ENCODE data around the gene CDC7.
"Not testable (repeated sequence)": the region's sequence is repeated elsewhere in the genome, so short reads cannot be mapped to it uniquely, and the experiment has no call there.

Gene CDC7

GRCh38 chr1:91500756-91501522 lies at the start of gene CDC7:
Gene CDC7, plus strand, starts transcription at chr1:91500851. Its CDS starts 866 bp downstream, at chr1:91501717.
- peak; percentile 83 for DNase-seq (ENCODE audit: low spot score)

GRCh38 chr1:91454136-91454535 lies 46.5 kb upstream of the CDC7 start:
- DNase-seq (ENCODE audit: low spot score), result no peak

- DNase-seq (ENCODE audit: low spot score), result no peak
Measured at GRCh38 chr1:91455334-91455733, 45.3 kb upstream of the CDC7 start.

- no peak for DNase-seq (ENCODE audit: low spot score)
Measured at GRCh38 chr1:91455896-91456295, 44.8 kb upstream of the CDC7 start.

- DNase-seq (ENCODE audit: low spot score), result not testable (repeated sequence)
Measured at GRCh38 chr1:91465350-91465749, 35.3 kb upstream of the CDC7 start.

GRCh38 chr1:91476533-91477217 lies 24.0 kb upstream of the CDC7 start:
- no peak for DNase-seq (ENCODE audit: low spot score)

- no peak for DNase-seq (ENCODE audit: low spot score)
Measured at GRCh38 chr1:91487469-91487868, 13.2 kb upstream of the CDC7 start.

- no peak for DNase-seq (ENCODE audit: low spot score)
Measured at GRCh38 chr1:91490501-91490900, 10.2 kb upstream of the CDC7 start.

- DNase-seq (ENCODE audit: low spot score), result no peak
Measured at GRCh38 chr1:91498035-91498434, 2.6 kb upstream of the CDC7 start.

GRCh38 chr1:91498498-91499245 lies 2.0 kb upstream of the CDC7 start:
- no peak for DNase-seq (ENCODE audit: low spot score)

- DNase-seq (ENCODE audit: low spot score), result no peak
Measured at GRCh38 chr1:91499346-91499745, 1.3 kb upstream of the CDC7 start.

GRCh38 chr1:91499904-91500755 lies 521 bp upstream of the CDC7 start:
- DNase-seq (ENCODE audit: low spot score), result no peak

GRCh38 chr1:91501523-91501851 lies 836 bp downstream of the CDC7 start:
- DNase-seq (ENCODE audit: low spot score), result peak; percentile 46

- DNase-seq (ENCODE audit: low spot score), result peak; percentile 49
Measured at GRCh38 chr1:91501971-91502671, 1.5 kb downstream of the CDC7 start.

- DNase-seq (ENCODE audit: low spot score), result peak; percentile 33
Measured at GRCh38 chr1:91502672-91503184, 2.1 kb downstream of the CDC7 start.

- DNase-seq (ENCODE audit: low spot score), result no peak
Measured at GRCh38 chr1:91503332-91503900, 2.8 kb downstream of the CDC7 start.

GRCh38 chr1:91503975-91504530 lies 3.4 kb downstream of the CDC7 start:
- DNase-seq (ENCODE audit: low spot score), result no peak

GRCh38 chr1:91505086-91505485 lies 4.4 kb downstream of the CDC7 start:
- DNase-seq (ENCODE audit: low spot score), result peak; percentile 9

GRCh38 chr1:91506071-91506470 lies 5.4 kb downstream of the CDC7 start:
- DNase-seq (ENCODE audit: low spot score), result no peak

GRCh38 chr1:91507328-91507727 lies 6.7 kb downstream of the CDC7 start:
- DNase-seq (ENCODE audit: low spot score), result no peak
